ENCODE measurements around the gene PPEF1.
"Not testable (repeated sequence)": the region's sequence is repeated elsewhere in the genome, so short reads cannot be mapped to it uniquely, and the experiment has no call there.

PPEF1 gene

DNA sequence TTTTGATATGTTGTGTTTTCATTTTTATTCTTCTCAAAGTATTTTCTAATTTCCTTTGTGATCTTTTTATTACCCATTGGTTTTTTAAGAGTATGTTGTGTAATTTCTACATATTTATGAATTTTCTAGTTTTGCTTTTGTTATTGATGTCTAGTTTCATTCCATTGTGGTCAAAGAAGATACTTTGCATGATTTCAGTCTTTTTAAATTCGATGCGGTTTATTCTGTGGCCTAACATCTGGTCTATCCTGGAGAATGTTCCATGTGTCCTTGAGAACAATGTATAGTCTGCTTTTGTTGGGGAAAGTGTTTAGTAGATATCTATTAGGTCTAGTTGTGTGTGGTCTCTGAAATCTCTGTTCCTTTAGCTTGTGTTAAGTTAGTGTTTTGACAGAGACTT lies 46.2 kb downstream of the PPEF1 start:
- no peaks in the 10 kb centered on the region for H3K79me2 ChIP-seq (ENCODE audit: control insufficient read depth, insufficient read depth, low read length, unreplicated experiment)
- no peaks in the 10 kb centered on the region for H3K36me3 ChIP-seq (ENCODE audit: insufficient read depth, low read length)
- no peak overlapping the region for H2AFZ ChIP-seq (ENCODE audit: low read length, unreplicated experiment)
- H3K4me3 ChIP-seq (ENCODE audit: low read depth, low read length): no peak overlapping the region
- H3K27me3 ChIP-seq (ENCODE audit: insufficient read depth, low read length): no peaks in the 10 kb centered on the region
- H3K4me1 ChIP-seq (ENCODE audit: control insufficient read depth, insufficient read depth, low read length, unreplicated experiment): no peaks in the 10 kb centered on the region
- no peak overlapping the region for H3K27ac ChIP-seq (ENCODE audit: low read depth, low read length)

DNA sequence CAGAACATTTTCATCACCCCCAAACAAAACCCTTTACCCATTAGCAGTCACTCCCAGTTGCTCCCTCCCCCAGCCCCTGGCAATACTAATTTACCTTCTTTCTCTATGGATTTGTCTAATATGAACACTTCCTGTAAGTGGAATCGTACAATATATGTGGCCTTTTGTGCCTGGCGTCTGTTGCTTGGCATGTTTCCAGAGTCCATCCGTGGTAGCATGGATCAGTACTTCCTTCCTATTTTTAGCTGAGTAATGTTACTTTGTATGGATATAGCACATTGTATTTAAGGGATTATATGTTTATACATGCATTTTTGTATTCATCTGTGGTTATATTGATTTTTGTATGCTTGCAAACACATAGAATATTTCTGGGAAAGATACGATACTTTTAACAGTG lies 48.2 kb downstream of the PPEF1 start:
- Histone ChIP-seq H3K4me3 (ENCODE audit: low read depth, low read length) (no peak overlapping the region), H2AFZ (ENCODE audit: low read length, unreplicated experiment) (no peak overlapping the region), H3K79me2 (ENCODE audit: control insufficient read depth, insufficient read depth, low read length, unreplicated experiment) (no peaks in the 10 kb centered on the region), H3K36me3 (ENCODE audit: insufficient read depth, low read length) (no peaks in the 10 kb centered on the region), H3K27ac (ENCODE audit: low read depth, low read length) (no peak overlapping the region), H3K27me3 (ENCODE audit: insufficient read depth, low read length) (no peaks in the 10 kb centered on the region), H3K4me1 (ENCODE audit: control insufficient read depth, insufficient read depth, low read length, unreplicated experiment) (no peaks in the 10 kb centered on the region)

DNA sequence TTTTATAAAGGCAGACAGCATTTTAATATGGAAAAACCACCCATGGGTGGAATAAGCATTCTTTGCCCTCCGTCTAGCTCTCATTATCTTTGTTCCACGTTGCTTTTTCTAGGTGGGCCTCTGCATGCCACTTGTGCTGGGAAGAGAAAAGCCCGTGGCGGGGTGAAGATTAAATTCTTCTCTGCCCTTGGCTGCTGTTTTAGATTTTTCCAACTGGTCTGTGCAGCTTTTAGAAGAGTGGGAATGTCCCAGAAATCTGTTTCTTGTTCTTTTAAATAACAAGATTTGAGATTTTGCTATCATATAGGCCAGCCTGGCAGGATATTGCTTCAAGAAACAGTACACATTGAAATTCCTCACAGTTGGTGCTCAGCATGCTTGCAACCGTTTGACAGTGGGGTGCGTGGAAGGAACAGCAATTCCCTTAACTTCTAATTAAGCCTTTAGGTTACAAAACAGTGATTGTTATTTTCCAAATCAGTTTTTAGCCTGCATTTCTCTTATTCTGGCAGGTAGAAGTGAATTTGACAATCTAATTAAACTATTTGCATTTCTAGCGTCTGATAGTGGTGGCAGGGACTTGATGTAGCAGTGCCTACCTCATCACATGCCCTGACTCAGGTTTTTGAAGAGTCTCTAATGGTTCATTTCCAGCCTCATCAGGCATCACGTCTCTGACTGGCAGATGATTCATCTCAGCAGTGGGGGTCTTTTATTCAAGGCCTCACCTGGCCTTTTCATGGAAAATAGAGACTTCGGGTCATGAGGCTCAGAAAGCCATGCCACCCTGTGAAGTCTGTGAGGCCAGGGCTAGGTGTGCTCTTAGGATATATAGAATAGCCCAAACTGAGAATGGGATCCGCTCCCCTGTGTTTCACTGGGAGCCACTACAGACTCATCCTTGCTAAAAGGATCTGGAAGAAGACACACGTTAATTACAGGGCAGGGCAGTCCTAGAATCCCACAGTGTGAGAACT lies 50.8 kb downstream of the PPEF1 start:
- H3K4me1 ChIP-seq (ENCODE audit: control insufficient read depth, insufficient read depth, low read length, unreplicated experiment): no peaks in the 10 kb centered on the region
- no peaks in the 10 kb centered on the region for H3K36me3 ChIP-seq (ENCODE audit: insufficient read depth, low read length)
- H3K27me3 ChIP-seq (ENCODE audit: insufficient read depth, low read length): no peaks in the 10 kb centered on the region
- no peak overlapping the region for H3K4me3 ChIP-seq (ENCODE audit: low read depth, low read length)
- H3K79me2 ChIP-seq (ENCODE audit: control insufficient read depth, insufficient read depth, low read length, unreplicated experiment): no peaks in the 10 kb centered on the region
- no peak overlapping the region for H2AFZ ChIP-seq (ENCODE audit: low read length, unreplicated experiment)
- H3K27ac ChIP-seq (ENCODE audit: low read depth, low read length): no peak overlapping the region

DNA sequence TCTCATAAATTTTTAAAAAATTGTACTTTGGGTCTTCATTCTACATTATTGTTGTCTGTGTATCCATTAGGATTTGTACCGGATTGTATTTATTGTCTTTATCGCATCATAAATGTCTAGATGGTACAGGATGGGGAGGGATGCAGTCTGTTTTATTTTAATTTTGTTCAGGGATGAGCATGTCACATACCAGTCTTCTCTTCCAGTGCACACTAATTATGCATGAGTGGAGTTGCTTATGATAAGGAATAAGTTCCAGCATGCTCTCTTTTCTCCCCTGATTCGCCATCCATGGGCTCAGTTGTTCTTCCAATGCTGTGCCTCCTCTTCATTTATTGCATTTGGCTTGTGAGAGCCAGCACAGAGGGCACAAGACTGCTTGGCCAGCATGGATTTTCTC lies 54.3 kb downstream of the PPEF1 start:
- Histone ChIP-seq H3K36me3 (ENCODE audit: insufficient read depth, low read length) (no peaks in the 10 kb centered on the region), H2AFZ (ENCODE audit: low read length, unreplicated experiment) (no peak overlapping the region), H3K27ac (ENCODE audit: low read depth, low read length) (no peak overlapping the region), H3K27me3 (ENCODE audit: insufficient read depth, low read length) (no peaks in the 10 kb centered on the region), H3K4me1 (ENCODE audit: control insufficient read depth, insufficient read depth, low read length, unreplicated experiment) (no peaks in the 10 kb centered on the region), H3K4me3 (ENCODE audit: low read depth, low read length) (no peak overlapping the region), H3K79me2 (ENCODE audit: control insufficient read depth, insufficient read depth, low read length, unreplicated experiment) (no peaks in the 10 kb centered on the region)

DNA sequence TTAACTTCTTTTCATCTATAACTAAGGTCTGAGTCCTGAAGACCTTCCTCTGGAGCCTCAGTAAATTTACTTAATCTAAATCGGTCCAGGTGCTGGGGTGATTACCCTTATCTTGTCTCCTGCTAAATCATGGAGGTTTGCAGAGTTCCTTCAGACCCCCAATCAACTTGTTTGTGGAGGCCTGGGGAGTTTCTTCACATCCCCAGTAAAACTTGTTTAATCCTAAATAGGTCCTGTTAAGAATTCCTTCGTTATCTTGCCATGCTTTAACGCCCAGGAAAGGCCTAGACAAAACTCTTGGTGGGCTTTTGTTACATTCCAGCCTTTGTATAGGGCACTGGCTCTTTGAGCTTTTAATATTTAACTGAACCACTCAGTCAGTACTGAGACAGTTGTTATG lies 55.7 kb downstream of the PPEF1 start:
- H3K4me3 ChIP-seq (ENCODE audit: low read depth, low read length); H3K27me3 ChIP-seq (ENCODE audit: insufficient read depth, low read length); H2AFZ ChIP-seq (ENCODE audit: low read length, unreplicated experiment); H3K79me2 ChIP-seq (ENCODE audit: control insufficient read depth, insufficient read depth, low read length, unreplicated experiment); H3K36me3 ChIP-seq (ENCODE audit: insufficient read depth, low read length); H3K4me1 ChIP-seq (ENCODE audit: control insufficient read depth, insufficient read depth, low read length, unreplicated experiment); H3K27ac ChIP-seq (ENCODE audit: low read depth, low read length): not testable (repeated sequence)

DNA sequence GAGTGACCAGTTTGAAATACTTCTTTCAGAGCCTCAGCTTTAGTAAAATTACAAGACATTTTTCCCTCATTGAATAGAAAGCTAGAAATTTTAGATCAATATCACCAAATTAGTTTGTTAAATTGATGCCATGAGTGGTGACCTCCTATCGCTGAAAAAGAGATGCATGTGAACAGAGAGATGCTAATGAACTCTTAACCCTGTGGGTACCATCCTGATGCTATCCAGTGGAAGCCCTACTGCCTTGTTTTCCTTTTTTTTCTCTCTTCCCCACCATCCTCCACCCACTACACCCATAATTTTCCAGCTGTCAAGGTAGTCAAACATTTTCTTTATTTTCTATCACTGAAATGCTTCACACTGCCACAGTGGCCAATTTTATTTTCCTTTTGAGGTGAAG lies 61.9 kb downstream of the PPEF1 start:
- Histone ChIP-seq H3K4me3 (ENCODE audit: low read depth, low read length) (no peak overlapping the region), H3K79me2 (ENCODE audit: control insufficient read depth, insufficient read depth, low read length, unreplicated experiment) (no peaks in the 10 kb centered on the region), H3K27me3 (ENCODE audit: insufficient read depth, low read length) (peaks cover 4% of the 10 kb centered on the region; the same call in 1 of the 2 replicates), H3K36me3 (ENCODE audit: insufficient read depth, low read length) (no peaks in the 10 kb centered on the region), H2AFZ (ENCODE audit: low read length, unreplicated experiment) (no peak overlapping the region), H3K27ac (ENCODE audit: low read depth, low read length) (no peak overlapping the region), H3K4me1 (ENCODE audit: control insufficient read depth, insufficient read depth, low read length, unreplicated experiment) (no peaks in the 10 kb centered on the region)

DNA sequence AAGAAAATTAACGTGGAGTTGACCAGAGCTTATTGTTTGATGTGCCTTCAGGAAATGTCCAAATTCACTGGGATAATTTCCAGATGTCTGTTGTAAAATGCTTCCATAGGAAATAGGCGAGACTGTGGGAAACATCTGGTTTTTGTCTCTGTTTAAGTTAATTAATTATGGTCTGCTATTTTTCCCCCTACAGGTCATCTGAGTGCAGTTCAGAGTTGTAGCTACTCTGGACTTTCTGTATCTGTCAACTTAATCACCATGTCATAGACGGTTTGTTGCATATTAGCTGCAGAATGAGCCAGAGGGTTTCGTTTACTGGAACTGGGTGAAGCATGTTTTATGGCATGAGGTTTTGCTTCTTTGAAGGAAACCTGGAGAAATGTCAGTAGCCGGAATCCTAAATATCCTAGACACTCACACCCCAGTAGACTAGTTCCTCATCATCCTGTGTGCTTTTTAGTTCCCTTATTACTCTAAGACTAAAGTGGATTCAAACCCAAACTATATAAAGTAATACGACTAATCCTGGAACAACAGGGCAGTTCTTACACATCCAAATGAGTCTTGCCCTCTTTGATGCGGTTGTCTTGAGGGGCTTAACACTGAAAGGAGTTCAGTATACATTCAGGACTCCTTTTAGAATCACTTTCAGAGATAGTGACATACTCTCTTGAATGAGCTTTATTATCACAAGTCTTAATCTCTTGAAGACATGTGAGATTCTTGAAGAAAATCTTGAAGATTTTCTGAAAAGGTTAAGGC lies 62.5 kb downstream of the PPEF1 start:
- Histone ChIP-seq H3K36me3 (ENCODE audit: insufficient read depth, low read length) (no peaks in the 10 kb centered on the region), H3K4me3 (ENCODE audit: low read depth, low read length) (no peak overlapping the region), H3K79me2 (ENCODE audit: control insufficient read depth, insufficient read depth, low read length, unreplicated experiment) (no peaks in the 10 kb centered on the region), H3K27ac (ENCODE audit: low read depth, low read length) (no peak overlapping the region), H3K4me1 (ENCODE audit: control insufficient read depth, insufficient read depth, low read length, unreplicated experiment) (no peaks in the 10 kb centered on the region), H3K27me3 (ENCODE audit: insufficient read depth, low read length) (peaks cover 4% of the 10 kb centered on the region; the same call in 1 of the 2 replicates), H2AFZ (ENCODE audit: low read length, unreplicated experiment) (no peak overlapping the region)

DNA sequence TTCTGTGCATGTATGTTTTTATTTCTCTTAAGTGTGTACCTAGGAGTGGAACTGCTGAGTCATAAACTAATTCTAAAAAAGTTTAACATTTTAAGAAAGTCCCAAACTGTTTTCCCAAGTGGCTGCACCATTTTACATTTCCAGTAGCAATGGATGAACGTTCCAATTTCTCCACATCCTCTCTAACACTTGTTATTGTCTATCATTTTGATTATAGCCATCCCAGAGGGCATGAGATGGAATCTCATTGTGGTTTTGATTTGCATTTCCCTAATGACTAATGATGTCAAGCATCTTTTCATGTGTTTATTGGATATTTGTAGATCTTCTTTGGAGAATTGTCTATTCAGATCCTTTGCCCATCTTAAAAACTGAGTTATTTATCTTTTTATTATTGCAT lies 82.5 kb downstream of the PPEF1 start:
- no peak overlapping the region for H3K27ac ChIP-seq (ENCODE audit: low read depth, low read length)
- H3K27me3 ChIP-seq (ENCODE audit: insufficient read depth, low read length): peaks cover under 1% of the 10 kb centered on the region; the same call in 1 of the 2 replicates
- no peaks in the 10 kb centered on the region for H3K36me3 ChIP-seq (ENCODE audit: insufficient read depth, low read length)
- H3K79me2 ChIP-seq (ENCODE audit: control insufficient read depth, insufficient read depth, low read length, unreplicated experiment): no peaks in the 10 kb centered on the region
- no peak overlapping the region for H2AFZ ChIP-seq (ENCODE audit: low read length, unreplicated experiment)
- H3K4me1 ChIP-seq (ENCODE audit: control insufficient read depth, insufficient read depth, low read length, unreplicated experiment): peaks cover 3% of the 10 kb centered on the region
- H3K4me3 ChIP-seq (ENCODE audit: low read depth, low read length): no peak overlapping the region

DNA sequence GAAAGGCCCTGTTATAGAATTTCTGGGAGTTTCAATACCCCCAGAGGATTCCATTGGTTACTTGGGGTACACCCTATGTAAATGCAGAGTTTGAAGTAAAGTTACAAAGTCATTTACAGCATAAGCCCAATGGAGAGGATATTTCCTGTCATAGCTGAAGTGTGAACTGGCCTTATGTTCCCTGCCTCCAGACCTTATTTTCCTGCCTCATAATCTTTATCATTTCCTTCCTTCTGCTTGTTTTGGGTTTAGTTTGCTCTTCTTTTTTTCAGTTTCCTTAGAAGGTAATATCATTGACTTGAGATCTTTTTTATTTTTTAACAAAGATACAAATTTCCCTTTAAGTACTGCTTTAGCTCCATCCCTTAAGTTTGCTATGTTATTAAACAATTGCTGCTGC lies 85.4 kb downstream of the PPEF1 start:
- peaks cover 3% of the 10 kb centered on the region for H3K4me1 ChIP-seq (ENCODE audit: control insufficient read depth, insufficient read depth, low read length, unreplicated experiment)
- H3K79me2 ChIP-seq (ENCODE audit: control insufficient read depth, insufficient read depth, low read length, unreplicated experiment): no peaks in the 10 kb centered on the region
- H3K4me3 ChIP-seq (ENCODE audit: low read depth, low read length): no peak overlapping the region
- no peak overlapping the region for H2AFZ ChIP-seq (ENCODE audit: low read length, unreplicated experiment)
- H3K36me3 ChIP-seq (ENCODE audit: insufficient read depth, low read length): no peaks in the 10 kb centered on the region
- no peak overlapping the region for H3K27ac ChIP-seq (ENCODE audit: low read depth, low read length)
- H3K27me3 ChIP-seq (ENCODE audit: insufficient read depth, low read length): no peaks in the 10 kb centered on the region

DNA sequence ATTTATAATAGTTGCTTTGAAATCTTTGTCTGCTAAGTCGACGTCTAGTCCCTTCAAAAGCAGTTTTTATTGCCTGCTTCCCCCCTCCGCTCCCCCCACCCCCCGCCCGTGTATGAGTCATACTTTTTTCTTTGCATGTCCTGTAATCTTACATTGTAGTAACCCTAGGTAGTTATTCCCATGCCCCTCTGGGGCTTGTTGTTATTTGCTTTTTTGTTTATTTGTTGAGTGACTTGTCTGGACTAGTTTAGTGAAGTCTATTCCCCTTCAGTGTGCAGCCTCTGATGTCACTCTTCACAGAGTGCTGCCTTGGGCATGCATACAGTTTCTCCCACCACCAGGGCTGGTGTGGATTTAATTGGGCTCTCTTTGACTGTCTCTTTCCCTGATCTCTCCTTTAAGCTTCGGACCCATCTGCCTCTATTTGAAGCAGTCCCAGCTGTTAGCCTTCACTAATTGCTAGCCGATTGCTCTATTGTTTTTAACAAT lies 86.2 kb downstream of the PPEF1 start:
- no peak overlapping the region for H3K4me3 ChIP-seq (ENCODE audit: low read depth, low read length)
- H3K79me2 ChIP-seq (ENCODE audit: control insufficient read depth, insufficient read depth, low read length, unreplicated experiment): no peaks in the 10 kb centered on the region
- H3K36me3 ChIP-seq (ENCODE audit: insufficient read depth, low read length): no peaks in the 10 kb centered on the region
- H2AFZ ChIP-seq (ENCODE audit: low read length, unreplicated experiment): no peak overlapping the region
- H3K4me1 ChIP-seq (ENCODE audit: control insufficient read depth, insufficient read depth, low read length, unreplicated experiment): peaks cover 3% of the 10 kb centered on the region
- H3K27ac ChIP-seq (ENCODE audit: low read depth, low read length): no peak overlapping the region
- no peaks in the 10 kb centered on the region for H3K27me3 ChIP-seq (ENCODE audit: insufficient read depth, low read length)
